Neural progenitor cell (in vitro differentiated cells): ENCODE measurements around the gene OLFML2B.

ENCODE experiments used
- EZH2 ChIP-seq: fragments of 200-600 bp; sonication (generic); IDR thresholded peaks from 2 replicates; pipeline ENCODE4 v1.6.1; 2017; ENCODE audit warnings: antibody characterized with exemption, mild to moderate bottlenecking, moderate library complexity
- TF ChIP-seq, protein P1 (sequence below): fragments of 200-600 bp; sonication (generic); IDR thresholded peaks from 2 replicates; pipeline ENCODE4 v1.5.1; 2017; ENCODE audit warnings: antibody characterized with exemption, mild to moderate bottlenecking

- TF ChIP-seq EZH2 = no peak
- TF ChIP-seq, protein P1, sequence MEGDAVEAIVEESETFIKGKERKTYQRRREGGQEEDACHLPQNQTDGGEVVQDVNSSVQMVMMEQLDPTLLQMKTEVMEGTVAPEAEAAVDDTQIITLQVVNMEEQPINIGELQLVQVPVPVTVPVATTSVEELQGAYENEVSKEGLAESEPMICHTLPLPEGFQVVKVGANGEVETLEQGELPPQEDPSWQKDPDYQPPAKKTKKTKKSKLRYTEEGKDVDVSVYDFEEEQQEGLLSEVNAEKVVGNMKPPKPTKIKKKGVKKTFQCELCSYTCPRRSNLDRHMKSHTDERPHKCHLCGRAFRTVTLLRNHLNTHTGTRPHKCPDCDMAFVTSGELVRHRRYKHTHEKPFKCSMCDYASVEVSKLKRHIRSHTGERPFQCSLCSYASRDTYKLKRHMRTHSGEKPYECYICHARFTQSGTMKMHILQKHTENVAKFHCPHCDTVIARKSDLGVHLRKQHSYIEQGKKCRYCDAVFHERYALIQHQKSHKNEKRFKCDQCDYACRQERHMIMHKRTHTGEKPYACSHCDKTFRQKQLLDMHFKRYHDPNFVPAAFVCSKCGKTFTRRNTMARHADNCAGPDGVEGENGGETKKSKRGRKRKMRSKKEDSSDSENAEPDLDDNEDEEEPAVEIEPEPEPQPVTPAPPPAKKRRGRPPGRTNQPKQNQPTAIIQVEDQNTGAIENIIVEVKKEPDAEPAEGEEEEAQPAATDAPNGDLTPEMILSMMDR = no peak
These were observed 36.4 kb downstream of the OLFML2B start for GRCh38 chr1:161987303-161987702.
